ENCODE measurements around the gene FAM83D.

Gene FAM83D

DNA sequence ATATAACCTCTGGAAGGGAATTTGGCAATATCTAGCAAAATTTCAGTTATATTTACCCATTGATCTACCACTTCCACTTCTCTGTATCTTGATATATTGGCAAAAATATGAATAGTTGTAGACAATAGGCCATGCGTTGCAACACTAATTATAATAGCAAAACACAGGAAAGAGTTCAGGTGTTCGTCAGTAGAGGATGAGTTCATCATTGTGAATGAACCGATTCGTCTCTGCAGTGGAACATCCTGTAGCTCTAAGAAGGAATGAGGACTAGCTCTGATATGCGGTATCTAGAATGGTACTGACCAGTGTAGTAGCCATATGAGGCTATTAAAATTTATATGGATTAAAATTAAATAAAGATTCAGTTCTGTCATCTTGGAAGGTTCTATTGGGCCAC is 8.3 kb downstream of the FAM83D start:
- Histone ChIP-seq H3K4me3 (ENCODE audit: insufficient read depth, low read depth, low read length) (no peak overlapping the region), H3K4me1 (ENCODE audit: control insufficient read depth, insufficient read depth, low read length) (peaks cover 13% of the 10 kb centered on the region), H3K9me3 (ENCODE audit: control insufficient read depth, low read length) (no peaks in the 10 kb centered on the region), H3K27me3 (ENCODE audit: control insufficient read depth, insufficient read depth, low read length, poor library complexity, severe bottlenecking) (no peaks in the 10 kb centered on the region), H3K36me3 (ENCODE audit: control insufficient read depth, insufficient read depth, low read length) (peaks cover 5% of the 10 kb centered on the region), H3K27ac (ENCODE audit: insufficient read depth, low read depth, low read length, poor library complexity, severe bottlenecking) (no peak overlapping the region)
- 98 to 100% methylated on average over 5 of the region's 5 CpGs for WGBS, 2 experiments

DNA sequence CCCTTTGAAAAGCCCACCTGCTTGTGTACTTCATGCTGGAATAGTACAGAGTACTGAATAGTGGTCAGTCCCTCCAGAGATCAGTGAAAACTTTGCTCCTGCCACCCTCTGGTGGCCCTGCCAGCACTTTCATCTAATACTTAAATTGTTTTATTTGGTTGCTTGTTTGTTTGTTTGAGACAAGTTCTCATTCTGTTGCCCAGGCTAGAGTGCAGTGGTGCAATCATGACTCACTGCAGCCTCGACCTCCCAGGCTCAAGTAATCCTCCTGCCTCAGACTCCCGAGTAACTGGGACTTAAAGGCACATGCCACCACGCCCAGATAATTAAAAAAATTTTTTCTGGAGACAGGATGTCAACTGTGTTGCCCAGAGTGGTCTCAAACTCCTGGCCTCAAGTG is 9.1 kb downstream of the FAM83D start:
- Histone ChIP-seq H3K9me3 (ENCODE audit: control insufficient read depth, low read length) (no peaks in the 10 kb centered on the region), H3K4me3 (ENCODE audit: insufficient read depth, low read depth, low read length) (no peak overlapping the region), H3K27me3 (ENCODE audit: control insufficient read depth, insufficient read depth, low read length, poor library complexity, severe bottlenecking) (no peaks in the 10 kb centered on the region), H3K27ac (ENCODE audit: insufficient read depth, low read depth, low read length, poor library complexity, severe bottlenecking) (no peak overlapping the region), H3K36me3 (ENCODE audit: control insufficient read depth, insufficient read depth, low read length) (peaks cover 5% of the 10 kb centered on the region), H3K4me1 (ENCODE audit: control insufficient read depth, insufficient read depth, low read length) (peaks cover 8% of the 10 kb centered on the region)
- WGBS, 2 experiments: 89 to 98% methylated on average over 3 of the region's 3 CpGs

DNA sequence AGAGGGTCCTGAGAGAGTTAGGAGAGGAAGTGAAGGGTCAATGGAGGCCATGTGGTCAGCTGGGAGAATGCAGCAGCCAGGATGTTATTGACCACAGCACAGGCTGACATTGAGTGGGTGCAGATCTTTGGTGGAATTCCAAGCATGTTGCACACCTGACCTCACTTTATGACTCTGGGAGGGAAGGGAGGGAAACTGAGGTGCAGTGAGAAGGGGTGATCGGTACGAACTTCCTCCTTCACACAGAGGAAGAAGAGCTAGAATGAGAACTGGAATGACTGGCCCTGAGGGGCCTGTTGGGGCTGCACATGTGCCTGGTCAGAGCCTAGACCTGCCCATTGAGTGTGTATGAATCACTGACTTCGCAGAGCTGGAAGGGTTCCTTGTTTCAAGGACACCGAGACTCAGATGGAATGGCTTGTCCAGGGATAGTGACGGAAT is 9.8 kb downstream of the FAM83D start:
- Histone ChIP-seq H3K27me3 (ENCODE audit: control insufficient read depth, insufficient read depth, low read length, poor library complexity, severe bottlenecking) (no peaks in the 10 kb centered on the region), H3K27ac (ENCODE audit: insufficient read depth, low read depth, low read length, poor library complexity, severe bottlenecking) (no peak overlapping the region), H3K9me3 (ENCODE audit: control insufficient read depth, low read length) (no peaks in the 10 kb centered on the region), H3K4me1 (ENCODE audit: control insufficient read depth, insufficient read depth, low read length) (peaks cover 7% of the 10 kb centered on the region), H3K36me3 (ENCODE audit: control insufficient read depth, insufficient read depth, low read length) (peaks cover 7% of the 10 kb centered on the region), H3K4me3 (ENCODE audit: insufficient read depth, low read depth, low read length) (no peak overlapping the region)
- WGBS, 2 experiments: 93 to 95% methylated on average over 5 of the region's 5 CpGs

DNA sequence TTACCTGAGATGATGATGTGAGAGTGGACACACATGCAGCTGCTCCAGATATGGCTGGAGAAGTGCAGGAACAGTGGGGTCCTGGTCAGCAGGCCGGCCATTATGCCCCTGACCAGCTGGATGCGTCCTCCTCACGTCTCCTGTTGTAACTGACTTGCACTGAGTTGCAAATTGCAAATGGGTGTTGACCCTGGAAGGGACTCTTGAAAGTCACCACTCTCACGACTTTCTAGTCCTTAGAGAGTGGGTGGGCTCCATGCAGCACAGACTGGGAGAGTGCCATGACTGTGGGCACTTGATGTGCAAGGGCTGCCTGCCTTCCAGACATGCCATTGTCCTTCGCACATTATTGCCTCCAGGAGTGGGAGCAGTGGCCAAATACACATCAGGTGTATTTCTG is 10.8 kb downstream of the FAM83D start:
- Histone ChIP-seq H3K4me1 (ENCODE audit: control insufficient read depth, insufficient read depth, low read length) (no peaks in the 10 kb centered on the region), H3K27ac (ENCODE audit: insufficient read depth, low read depth, low read length, poor library complexity, severe bottlenecking) (no peak overlapping the region), H3K27me3 (ENCODE audit: control insufficient read depth, insufficient read depth, low read length, poor library complexity, severe bottlenecking) (no peaks in the 10 kb centered on the region), H3K9me3 (ENCODE audit: control insufficient read depth, low read length) (no peaks in the 10 kb centered on the region), H3K36me3 (ENCODE audit: control insufficient read depth, insufficient read depth, low read length) (peaks cover 12% of the 10 kb centered on the region), H3K4me3 (ENCODE audit: insufficient read depth, low read depth, low read length) (no peak overlapping the region)
- 92% methylated on average over 5 of the region's 5 CpGs for WGBS, 2 experiments

DNA sequence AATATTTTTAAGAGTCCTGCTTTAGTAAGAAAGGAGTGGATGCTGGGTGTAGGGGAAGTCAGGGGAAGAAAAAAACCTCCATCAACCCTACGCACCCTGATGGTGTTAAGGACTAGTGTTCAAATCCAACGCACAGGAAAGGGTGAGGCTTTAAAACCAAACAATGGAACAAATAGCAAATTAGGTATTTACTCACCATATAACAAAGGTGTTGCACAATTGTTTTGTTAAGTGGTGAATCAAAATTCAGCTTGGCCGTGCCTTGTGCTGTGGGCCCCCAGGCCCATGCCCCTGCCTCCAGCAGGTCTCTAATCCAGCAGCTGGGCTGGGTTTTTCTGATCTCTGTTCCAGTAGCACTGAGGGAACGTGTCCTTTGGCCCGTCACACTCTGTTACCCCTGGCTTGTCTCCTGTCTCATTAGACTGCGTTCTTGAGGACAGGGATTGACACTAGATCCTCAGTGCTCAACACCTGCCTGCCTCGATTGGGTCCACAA is 11.8 kb downstream of the FAM83D start:
- WGBS, 2 experiments: 88 to 92% methylated on average over 6 to 7 of the region's 7 CpGs
- Histone ChIP-seq H3K4me1 (ENCODE audit: control insufficient read depth, insufficient read depth, low read length) (no peaks in the 10 kb centered on the region), H3K27ac (ENCODE audit: insufficient read depth, low read depth, low read length, poor library complexity, severe bottlenecking) (no peak overlapping the region)

DNA sequence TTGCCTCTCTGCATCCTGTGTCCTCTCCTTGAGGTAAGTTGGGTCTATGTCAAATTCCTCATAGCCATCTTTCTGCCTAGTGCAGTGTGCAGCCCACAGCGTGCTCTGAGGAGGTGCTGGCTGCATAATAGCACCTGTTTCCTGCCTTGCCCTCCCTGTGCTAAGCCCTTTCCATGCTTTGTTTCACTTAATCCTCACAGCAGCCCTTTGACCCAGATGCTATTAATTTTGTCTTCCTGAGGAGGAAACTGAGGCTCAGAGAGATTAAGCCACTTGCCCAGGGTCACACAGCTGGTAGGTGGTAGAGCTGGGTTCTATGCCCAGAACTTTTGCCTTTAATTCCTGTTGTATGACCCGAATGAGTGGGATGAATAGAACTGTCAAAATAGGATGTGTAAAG is 13.5 kb downstream of the FAM83D start:
- H3K9me3 ChIP-seq (ENCODE audit: control insufficient read depth, low read length): no peaks in the 10 kb centered on the region
- WGBS, 2 experiments: 85 to 95% methylated on average over 2 of the region's 2 CpGs
- H3K4me1 ChIP-seq (ENCODE audit: control insufficient read depth, insufficient read depth, low read length): no peaks in the 10 kb centered on the region
- no peak overlapping the region for H3K27ac ChIP-seq (ENCODE audit: insufficient read depth, low read depth, low read length, poor library complexity, severe bottlenecking)
- H3K4me3 ChIP-seq (ENCODE audit: insufficient read depth, low read depth, low read length): no peak overlapping the region
- H3K36me3 ChIP-seq (ENCODE audit: control insufficient read depth, insufficient read depth, low read length): peaks cover 33% of the 10 kb centered on the region
- H3K27me3 ChIP-seq (ENCODE audit: control insufficient read depth, insufficient read depth, low read length, poor library complexity, severe bottlenecking): no peaks in the 10 kb centered on the region

More for the DNA sequence above, 11.8 kb downstream of the FAM83D start:
- Histone ChIP-seq H3K36me3 (ENCODE audit: control insufficient read depth, insufficient read depth, low read length) (peaks cover 23% of the 10 kb centered on the region), H3K9me3 (ENCODE audit: control insufficient read depth, low read length) (no peaks in the 10 kb centered on the region), H3K27me3 (ENCODE audit: control insufficient read depth, insufficient read depth, low read length, poor library complexity, severe bottlenecking) (no peaks in the 10 kb centered on the region), H3K4me3 (ENCODE audit: insufficient read depth, low read depth, low read length) (no peak overlapping the region)

DNA sequence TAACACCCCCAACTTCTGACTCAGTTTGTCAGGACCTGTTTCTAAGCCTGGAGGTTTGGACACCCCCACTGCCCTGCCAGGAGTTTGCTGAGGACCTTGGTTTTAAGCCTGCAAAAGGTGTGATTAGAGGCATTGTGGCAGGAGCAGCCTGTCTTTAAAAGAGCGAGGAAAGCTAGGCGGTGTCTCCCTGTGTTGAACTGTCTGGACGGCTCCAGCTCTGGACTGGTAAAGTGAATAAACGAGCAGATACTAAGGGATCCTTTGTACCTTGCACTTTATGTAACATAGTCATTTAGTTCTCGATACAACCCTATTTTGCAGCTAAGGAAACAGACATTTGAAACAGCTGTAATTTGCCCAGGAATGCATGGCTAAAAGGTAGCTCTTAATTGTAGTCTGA is 14.4 kb downstream of the FAM83D start:
- no peak overlapping the region for H3K27ac ChIP-seq (ENCODE audit: insufficient read depth, low read depth, low read length, poor library complexity, severe bottlenecking)
- H3K9me3 ChIP-seq (ENCODE audit: control insufficient read depth, low read length): no peaks in the 10 kb centered on the region
- no peaks in the 10 kb centered on the region for H3K4me1 ChIP-seq (ENCODE audit: control insufficient read depth, insufficient read depth, low read length)
- H3K4me3 ChIP-seq (ENCODE audit: insufficient read depth, low read depth, low read length): no peak overlapping the region
- no peaks in the 10 kb centered on the region for H3K27me3 ChIP-seq (ENCODE audit: control insufficient read depth, insufficient read depth, low read length, poor library complexity, severe bottlenecking)
- H3K36me3 ChIP-seq (ENCODE audit: control insufficient read depth, insufficient read depth, low read length): peaks cover 37% of the 10 kb centered on the region
- 95% methylated on average over 5 of the region's 5 CpGs for WGBS, 2 experiments

- Histone ChIP-seq H3K9me3 (ENCODE audit: control insufficient read depth, low read length) (no peaks in the 10 kb centered on the region), H3K4me3 (ENCODE audit: insufficient read depth, low read depth, low read length) (no peak overlapping the region), H3K36me3 (ENCODE audit: control insufficient read depth, insufficient read depth, low read length) (peaks cover 40% of the 10 kb centered on the region), H3K27ac (ENCODE audit: insufficient read depth, low read depth, low read length, poor library complexity, severe bottlenecking) (no peak overlapping the region), H3K4me1 (ENCODE audit: control insufficient read depth, insufficient read depth, low read length) (no peaks in the 10 kb centered on the region), H3K27me3 (ENCODE audit: control insufficient read depth, insufficient read depth, low read length, poor library complexity, severe bottlenecking) (no peaks in the 10 kb centered on the region)
- 95 to 96% methylated on average over 5 of the region's 5 CpGs for WGBS, 2 experiments
Measured at GRCh38 chr20:38941726-38942389, 15.6 kb downstream of the FAM83D start.

DNA sequence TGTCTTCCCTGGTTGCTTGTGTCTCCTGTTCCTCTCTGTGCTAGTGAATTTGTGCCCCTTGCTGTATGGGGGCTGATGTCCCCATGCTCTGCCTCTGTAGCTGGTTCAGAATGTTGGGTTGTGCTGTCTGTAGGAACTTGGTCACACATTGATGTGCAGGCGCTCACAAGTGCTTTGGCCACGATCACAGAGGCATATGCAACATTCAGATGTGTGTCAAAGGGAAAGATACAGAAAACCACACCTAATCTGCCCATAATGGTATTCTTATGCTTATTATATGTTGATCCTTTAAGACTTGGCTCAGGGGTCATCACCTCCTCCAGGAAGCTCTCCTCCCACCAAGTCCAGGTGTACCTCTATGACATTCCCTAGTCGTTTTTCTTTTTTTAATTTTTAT is 18.8 kb downstream of the FAM83D start:
- 91 to 93% methylated on average over 2 of the region's 3 CpGs for WGBS, 2 experiments
- H3K4me3 ChIP-seq (ENCODE audit: insufficient read depth, low read depth, low read length): no peak overlapping the region
- H3K4me1 ChIP-seq (ENCODE audit: control insufficient read depth, insufficient read depth, low read length): no peaks in the 10 kb centered on the region
- H3K27me3 ChIP-seq (ENCODE audit: control insufficient read depth, insufficient read depth, low read length, poor library complexity, severe bottlenecking): no peaks in the 10 kb centered on the region
- H3K36me3 ChIP-seq (ENCODE audit: control insufficient read depth, insufficient read depth, low read length): peaks cover 57% of the 10 kb centered on the region
- no peaks in the 10 kb centered on the region for H3K9me3 ChIP-seq (ENCODE audit: control insufficient read depth, low read length)
- H3K27ac ChIP-seq (ENCODE audit: insufficient read depth, low read depth, low read length, poor library complexity, severe bottlenecking): no peak overlapping the region

GRCh38 chr20:38946836-38947235 is 20.6 kb downstream of the FAM83D start:
- WGBS, 2 experiments: 96 to 98% methylated on average over 3 of the region's 3 CpGs
- H3K27me3 ChIP-seq (ENCODE audit: control insufficient read depth, insufficient read depth, low read length, poor library complexity, severe bottlenecking): no peaks in the 10 kb centered on the region
- H3K4me3 ChIP-seq (ENCODE audit: insufficient read depth, low read depth, low read length): no peak overlapping the region
- peaks cover 70% of the 10 kb centered on the region for H3K36me3 ChIP-seq (ENCODE audit: control insufficient read depth, insufficient read depth, low read length)
- no peaks in the 10 kb centered on the region for H3K4me1 ChIP-seq (ENCODE audit: control insufficient read depth, insufficient read depth, low read length)
- H3K27ac ChIP-seq (ENCODE audit: insufficient read depth, low read depth, low read length, poor library complexity, severe bottlenecking): no peak overlapping the region
- no peaks in the 10 kb centered on the region for H3K9me3 ChIP-seq (ENCODE audit: control insufficient read depth, low read length)
